Measurements from ENCODE around the gene MYZAP. TPM values are rescaled to one million over a fixed set of nuclear protein-coding genes. Genes with fewer than 3 reads are reported as not detected.

MYZAP gene
- total RNA-seq, 1 donor from 2014 or later: not detected

DNA sequence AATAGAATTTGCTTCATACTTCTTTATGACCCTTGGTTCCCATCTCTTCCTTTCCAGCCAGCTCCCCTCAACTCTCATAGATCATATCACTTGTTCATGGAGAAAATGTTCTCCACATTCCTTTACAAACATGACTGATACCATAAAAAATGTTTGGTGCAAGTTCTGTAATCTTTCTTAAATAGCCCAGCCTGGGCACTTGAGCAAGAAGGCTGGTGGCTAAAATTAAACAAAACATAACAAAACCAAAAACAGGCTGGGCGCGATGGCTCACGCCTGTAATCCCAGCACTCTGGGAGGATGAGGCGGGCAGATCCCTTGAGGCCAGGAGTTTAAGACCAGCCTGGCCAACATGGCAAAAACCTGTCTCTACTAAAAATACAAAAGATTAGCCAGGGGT is 105.9 kb downstream of the MYZAP start:
- H3K27ac Mint-ChIP-seq (ENCODE audit: unreplicated experiment): no peak overlapping the region
- H3K9me3 Mint-ChIP-seq (ENCODE audit: unreplicated experiment): no peaks in the 10 kb centered on the region
- H3K36me3 Mint-ChIP-seq (ENCODE audit: unreplicated experiment): no peaks in the 10 kb centered on the region
- TF ChIP-seq, protein P1, sequence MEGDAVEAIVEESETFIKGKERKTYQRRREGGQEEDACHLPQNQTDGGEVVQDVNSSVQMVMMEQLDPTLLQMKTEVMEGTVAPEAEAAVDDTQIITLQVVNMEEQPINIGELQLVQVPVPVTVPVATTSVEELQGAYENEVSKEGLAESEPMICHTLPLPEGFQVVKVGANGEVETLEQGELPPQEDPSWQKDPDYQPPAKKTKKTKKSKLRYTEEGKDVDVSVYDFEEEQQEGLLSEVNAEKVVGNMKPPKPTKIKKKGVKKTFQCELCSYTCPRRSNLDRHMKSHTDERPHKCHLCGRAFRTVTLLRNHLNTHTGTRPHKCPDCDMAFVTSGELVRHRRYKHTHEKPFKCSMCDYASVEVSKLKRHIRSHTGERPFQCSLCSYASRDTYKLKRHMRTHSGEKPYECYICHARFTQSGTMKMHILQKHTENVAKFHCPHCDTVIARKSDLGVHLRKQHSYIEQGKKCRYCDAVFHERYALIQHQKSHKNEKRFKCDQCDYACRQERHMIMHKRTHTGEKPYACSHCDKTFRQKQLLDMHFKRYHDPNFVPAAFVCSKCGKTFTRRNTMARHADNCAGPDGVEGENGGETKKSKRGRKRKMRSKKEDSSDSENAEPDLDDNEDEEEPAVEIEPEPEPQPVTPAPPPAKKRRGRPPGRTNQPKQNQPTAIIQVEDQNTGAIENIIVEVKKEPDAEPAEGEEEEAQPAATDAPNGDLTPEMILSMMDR (IDR thresholded peaks at IDR 0.05; ENCODE audit: partially characterized antibody, unreplicated experiment): no peak
- no peak overlapping the region for H3K4me3 Mint-ChIP-seq (ENCODE audit: unreplicated experiment)
- no peaks in the 10 kb centered on the region for H3K27me3 Mint-ChIP-seq (ENCODE audit: unreplicated experiment)
- peaks cover 6% of the 10 kb centered on the region for H3K4me1 Mint-ChIP-seq (ENCODE audit: low read depth, unreplicated experiment)
- DNase-seq: no peak

DNA sequence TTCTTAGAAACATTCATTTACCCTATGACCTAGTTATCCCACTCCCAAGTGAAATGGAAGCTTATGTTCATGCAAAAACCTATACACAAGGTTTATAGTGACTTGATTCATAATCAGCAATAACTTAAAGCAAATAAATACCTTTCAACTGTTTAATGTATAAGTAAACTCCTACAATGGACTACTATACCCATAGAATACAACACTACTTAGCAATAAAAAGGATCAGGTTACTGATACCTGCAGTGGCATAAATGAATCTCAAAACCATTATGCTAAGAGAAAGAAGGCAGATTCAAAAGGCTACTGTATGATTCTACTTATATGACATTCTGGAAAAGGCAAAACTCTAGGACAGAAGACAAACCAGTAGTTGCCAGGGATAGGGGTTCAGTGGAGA is 106.5 kb downstream of the MYZAP start:
- H3K36me3 Mint-ChIP-seq (ENCODE audit: unreplicated experiment): no peaks in the 10 kb centered on the region
- DNase-seq: no peak
- TF ChIP-seq, protein P1 (IDR thresholded peaks at IDR 0.05; ENCODE audit: partially characterized antibody, unreplicated experiment): no peak
- no peak overlapping the region for H3K4me3 Mint-ChIP-seq (ENCODE audit: unreplicated experiment)
- no peaks in the 10 kb centered on the region for H3K27me3 Mint-ChIP-seq (ENCODE audit: unreplicated experiment)
- no peak overlapping the region for H3K27ac Mint-ChIP-seq (ENCODE audit: unreplicated experiment)
- peaks cover 6% of the 10 kb centered on the region for H3K4me1 Mint-ChIP-seq (ENCODE audit: low read depth, unreplicated experiment)
- no peaks in the 10 kb centered on the region for H3K9me3 Mint-ChIP-seq (ENCODE audit: unreplicated experiment)

- no peak for DNase-seq
- TF ChIP-seq, protein P1 (IDR thresholded peaks at IDR 0.05; ENCODE audit: partially characterized antibody, unreplicated experiment): no peak
- Mint-ChIP-seq H3K4me3 (ENCODE audit: unreplicated experiment) (no peak overlapping the region), H3K9me3 (ENCODE audit: unreplicated experiment) (no peaks in the 10 kb centered on the region), H3K4me1 (ENCODE audit: low read depth, unreplicated experiment) (peaks cover 6% of the 10 kb centered on the region), H3K36me3 (ENCODE audit: unreplicated experiment) (no peaks in the 10 kb centered on the region), H3K27me3 (ENCODE audit: unreplicated experiment) (no peaks in the 10 kb centered on the region), H3K27ac (ENCODE audit: unreplicated experiment) (no peak overlapping the region)
Measured at GRCh38 chr15:57698991-57699390, 107.3 kb downstream of the MYZAP start.

DNA sequence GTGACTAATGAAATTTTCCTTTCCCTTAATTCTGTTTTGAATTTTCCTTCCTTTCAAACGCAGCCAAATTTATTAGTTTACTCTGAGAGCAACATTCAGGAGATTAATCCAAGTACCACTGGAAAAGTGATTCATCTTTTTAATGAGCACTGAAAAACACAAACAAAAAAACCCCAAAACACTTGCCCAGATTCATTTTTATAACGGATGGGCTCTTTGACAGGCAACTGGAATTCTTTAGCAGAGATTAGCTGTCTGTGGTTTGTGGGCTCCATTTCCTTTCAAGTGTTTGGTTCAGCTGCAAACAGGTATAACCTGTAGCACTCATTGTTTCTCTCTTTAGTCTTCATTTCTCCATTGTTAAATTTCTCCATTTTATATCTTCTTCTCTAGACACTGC is 111.7 kb downstream of the MYZAP start:
- Mint-ChIP-seq H3K4me1 (ENCODE audit: low read depth, unreplicated experiment) (peaks cover 7% of the 10 kb centered on the region), H3K27ac (ENCODE audit: unreplicated experiment) (no peak overlapping the region), H3K4me3 (ENCODE audit: unreplicated experiment) (no peak overlapping the region), H3K36me3 (ENCODE audit: unreplicated experiment) (no peaks in the 10 kb centered on the region), H3K9me3 (ENCODE audit: unreplicated experiment) (no peaks in the 10 kb centered on the region), H3K27me3 (ENCODE audit: unreplicated experiment) (no peaks in the 10 kb centered on the region)
- no peak for DNase-seq
- TF ChIP-seq, protein P1 (IDR thresholded peaks at IDR 0.05; ENCODE audit: partially characterized antibody, unreplicated experiment): no peak

- no peak overlapping the region for H3K4me3 Mint-ChIP-seq (ENCODE audit: unreplicated experiment)
- peaks cover 7% of the 10 kb centered on the region for H3K4me1 Mint-ChIP-seq (ENCODE audit: low read depth, unreplicated experiment)
- no peaks in the 10 kb centered on the region for H3K36me3 Mint-ChIP-seq (ENCODE audit: unreplicated experiment)
- no peak for DNase-seq
- no peaks in the 10 kb centered on the region for H3K27me3 Mint-ChIP-seq (ENCODE audit: unreplicated experiment)
- H3K27ac Mint-ChIP-seq (ENCODE audit: unreplicated experiment): no peak overlapping the region
- H3K9me3 Mint-ChIP-seq (ENCODE audit: unreplicated experiment): no peaks in the 10 kb centered on the region
- TF ChIP-seq, protein P1 (IDR thresholded peaks at IDR 0.05; ENCODE audit: partially characterized antibody, unreplicated experiment): no peak
Measured at GRCh38 chr15:57704441-57704840, 112.7 kb downstream of the MYZAP start.
